ENCODE measurements around the gene ZACN.

The ZACN gene

GRCh38 chr17:76080768-76081287, 1.8 kb downstream of the ZACN start:
- no peak overlapping the region for H3K27ac ChIP-seq
- no peak for DNase-seq (ENCODE audit: low read depth, low spot score)

GRCh38 chr17:76081295-76082210, 2.6 kb downstream of the ZACN start:
- no peak for DNase-seq (ENCODE audit: low read depth, low spot score)

GRCh38 chr17:76082326-76083251, 3.6 kb downstream of the ZACN start:
- no peak overlapping the region for H3K27ac ChIP-seq
- DNase-seq (ENCODE audit: low read depth, low spot score), result no peak

More at GRCh38 chr17:76081295-76082210, 2.6 kb downstream of the ZACN start:
- H3K27ac ChIP-seq, result no peak overlapping the region

DNA sequence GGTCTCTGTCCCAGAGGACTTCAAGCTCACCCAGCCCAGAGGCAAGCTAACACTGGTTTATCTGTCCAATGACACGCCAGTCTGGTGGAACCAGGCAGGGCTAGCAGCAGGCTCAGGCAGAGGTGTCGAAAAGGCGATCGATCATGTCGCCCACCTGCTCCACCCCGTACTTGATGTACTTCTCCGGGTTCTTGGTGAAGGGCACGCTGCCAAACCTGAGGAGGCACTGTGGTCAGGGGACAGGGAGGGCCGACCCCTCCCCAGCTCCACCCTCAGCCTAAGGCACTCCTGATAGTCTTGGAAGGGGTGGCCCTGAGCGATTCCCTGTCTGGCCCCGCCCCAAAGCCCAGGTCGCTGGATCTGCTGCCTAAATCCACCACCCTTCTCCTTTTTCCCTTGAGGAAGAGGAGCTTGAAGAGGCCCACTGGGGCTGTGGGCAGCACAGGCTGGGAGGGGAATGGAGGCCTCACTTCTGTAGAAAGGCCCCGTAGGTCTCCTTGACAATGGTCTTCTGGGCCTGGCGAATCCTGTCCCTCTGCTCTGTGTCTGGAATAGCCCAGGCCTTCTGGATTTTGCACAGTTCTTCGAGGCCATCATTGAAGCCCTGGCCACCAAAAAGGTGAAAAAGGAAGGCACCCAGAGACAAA, 4.7 kb downstream of the ZACN start:
- DNase-seq (ENCODE audit: low read depth, low spot score), result no peak
- H3K27ac ChIP-seq, result no peak overlapping the region

DNA sequence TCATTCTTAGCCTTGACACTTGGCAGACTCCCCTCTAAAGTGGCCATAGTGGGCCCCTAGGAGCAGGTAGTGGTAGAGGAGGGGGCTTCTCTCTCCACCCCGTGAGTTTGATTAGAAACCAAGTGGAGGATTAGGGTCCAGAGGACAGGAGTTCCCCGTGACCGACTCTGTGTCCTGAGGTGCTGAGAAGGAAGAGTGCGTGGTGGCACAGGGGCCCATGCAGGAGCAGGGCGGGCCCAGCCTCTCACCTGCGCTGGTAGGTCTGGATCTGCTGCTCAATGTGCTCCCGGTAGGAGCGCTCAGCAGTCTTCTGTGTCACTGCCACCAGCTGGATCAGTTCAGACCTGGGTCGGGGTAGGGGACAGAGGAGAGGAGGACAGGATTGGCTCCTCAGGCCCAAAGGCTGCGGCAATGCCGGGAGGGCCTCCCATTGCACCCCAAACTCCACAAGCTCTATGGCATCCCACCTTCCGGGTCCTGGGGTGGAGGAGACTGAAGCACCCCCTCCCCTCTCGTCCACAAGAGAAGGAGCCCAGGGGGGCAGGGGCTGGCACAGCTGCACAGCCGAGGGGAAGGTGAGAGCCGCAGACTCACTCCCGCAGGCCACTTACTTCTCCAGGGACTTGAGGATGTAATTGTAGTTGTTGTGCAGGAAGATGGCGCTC, 6.2 kb downstream of the ZACN start:
- no peak overlapping the region for H3K27ac ChIP-seq
- no peak for DNase-seq (ENCODE audit: low read depth, low spot score)

DNA sequence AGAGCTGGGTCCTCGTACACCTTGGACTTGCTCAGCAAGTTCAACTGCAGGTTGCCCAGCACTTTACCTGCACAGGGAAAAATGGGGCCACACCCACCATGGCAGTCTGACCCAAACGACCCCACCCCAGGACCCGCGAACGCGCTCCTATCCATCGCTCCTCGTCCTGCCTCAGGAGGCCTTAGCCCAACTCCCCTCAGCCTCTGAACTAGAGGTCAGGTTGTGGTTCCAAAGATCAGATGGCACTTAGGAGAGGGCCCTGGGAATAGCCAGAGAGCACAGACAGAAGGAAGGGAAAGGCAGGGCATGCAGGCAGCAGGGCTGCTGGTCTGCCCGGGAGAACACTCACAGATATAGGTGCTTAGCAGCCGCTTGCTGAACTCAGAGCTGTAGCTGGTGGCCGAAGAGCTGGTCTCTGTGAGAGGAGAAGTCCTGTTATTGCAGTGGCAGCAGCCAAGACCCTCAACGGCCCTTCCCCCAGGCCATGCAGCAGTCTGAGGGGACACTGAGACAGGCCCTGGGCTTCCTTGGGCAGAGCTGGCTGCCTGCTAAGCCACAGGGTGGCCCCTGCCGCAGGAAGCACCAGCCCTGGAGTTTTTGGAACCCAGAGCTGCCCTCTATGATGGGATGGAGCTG, 6.9 kb downstream of the ZACN start:
- no peak overlapping the region for H3K27ac ChIP-seq
- no peak for DNase-seq (ENCODE audit: low read depth, low spot score)

GRCh38 chr17:76086384-76086783, 7.4 kb downstream of the ZACN start:
- H3K27ac ChIP-seq, result no peak overlapping the region
- no peak for DNase-seq (ENCODE audit: low read depth, low spot score)

GRCh38 chr17:76087531-76087930, 8.5 kb downstream of the ZACN start:
- no peak overlapping the region for H3K27ac ChIP-seq
- DNase-seq (ENCODE audit: low read depth, low spot score), result no peak

GRCh38 chr17:76088041-76088867, 9.3 kb downstream of the ZACN start:
- DNase-seq (ENCODE audit: low read depth, low spot score), result no peak
- no peak overlapping the region for H3K27ac ChIP-seq

DNA sequence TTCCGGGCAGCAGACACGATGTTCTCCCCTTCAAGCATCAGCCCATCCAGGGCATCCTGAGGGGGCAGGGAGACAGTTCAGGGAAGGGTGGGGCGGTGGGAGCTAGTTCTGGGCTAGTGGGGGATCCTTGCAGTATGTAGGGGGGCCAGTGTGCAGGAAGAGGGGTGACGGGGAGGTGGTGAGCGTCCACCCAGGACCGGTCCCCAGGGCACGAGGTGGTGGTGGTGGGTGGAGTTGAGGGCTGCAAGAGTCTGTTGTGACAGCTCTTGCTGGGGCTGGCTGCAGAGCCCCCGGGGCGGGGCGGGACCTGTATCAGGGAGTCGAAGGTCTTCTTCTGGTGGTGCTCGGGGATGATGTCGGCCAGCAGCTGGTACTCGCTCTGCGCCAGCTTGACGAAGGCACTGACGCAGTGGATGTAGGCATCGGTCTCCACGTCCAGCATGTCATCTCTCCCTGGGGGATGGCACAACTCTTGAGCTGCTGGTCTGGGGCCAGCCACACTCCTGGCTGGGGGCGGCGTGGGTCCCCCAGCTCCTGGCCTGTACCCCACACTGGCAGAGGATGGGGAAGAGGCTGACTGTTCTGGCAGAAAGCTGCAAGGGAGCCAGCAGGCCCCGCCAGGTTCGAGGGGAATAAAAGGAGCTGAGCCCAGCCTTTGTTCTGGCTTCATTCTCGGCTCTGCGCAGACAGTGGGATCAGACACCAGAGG, 10.0 kb downstream of the ZACN start:
- no peak overlapping the region for H3K27ac ChIP-seq
- DNase-seq (ENCODE audit: low read depth, low spot score), result no peak

GRCh38 chr17:76089680-76090516, 10.9 kb downstream of the ZACN start:
- no peak for DNase-seq (ENCODE audit: low read depth, low spot score)
- H3K27ac ChIP-seq, result no peak overlapping the region

GRCh38 chr17:76090517-76091129, 11.6 kb downstream of the ZACN start:
- DNase-seq (ENCODE audit: low read depth, low spot score), result no peak
- H3K27ac ChIP-seq, result no peak overlapping the region

- no peak for DNase-seq (ENCODE audit: low read depth, low spot score)
- H3K27ac ChIP-seq, result no peak overlapping the region
These were observed 12.7 kb downstream of the ZACN start for GRCh38 chr17:76091526-76092286.

DNA sequence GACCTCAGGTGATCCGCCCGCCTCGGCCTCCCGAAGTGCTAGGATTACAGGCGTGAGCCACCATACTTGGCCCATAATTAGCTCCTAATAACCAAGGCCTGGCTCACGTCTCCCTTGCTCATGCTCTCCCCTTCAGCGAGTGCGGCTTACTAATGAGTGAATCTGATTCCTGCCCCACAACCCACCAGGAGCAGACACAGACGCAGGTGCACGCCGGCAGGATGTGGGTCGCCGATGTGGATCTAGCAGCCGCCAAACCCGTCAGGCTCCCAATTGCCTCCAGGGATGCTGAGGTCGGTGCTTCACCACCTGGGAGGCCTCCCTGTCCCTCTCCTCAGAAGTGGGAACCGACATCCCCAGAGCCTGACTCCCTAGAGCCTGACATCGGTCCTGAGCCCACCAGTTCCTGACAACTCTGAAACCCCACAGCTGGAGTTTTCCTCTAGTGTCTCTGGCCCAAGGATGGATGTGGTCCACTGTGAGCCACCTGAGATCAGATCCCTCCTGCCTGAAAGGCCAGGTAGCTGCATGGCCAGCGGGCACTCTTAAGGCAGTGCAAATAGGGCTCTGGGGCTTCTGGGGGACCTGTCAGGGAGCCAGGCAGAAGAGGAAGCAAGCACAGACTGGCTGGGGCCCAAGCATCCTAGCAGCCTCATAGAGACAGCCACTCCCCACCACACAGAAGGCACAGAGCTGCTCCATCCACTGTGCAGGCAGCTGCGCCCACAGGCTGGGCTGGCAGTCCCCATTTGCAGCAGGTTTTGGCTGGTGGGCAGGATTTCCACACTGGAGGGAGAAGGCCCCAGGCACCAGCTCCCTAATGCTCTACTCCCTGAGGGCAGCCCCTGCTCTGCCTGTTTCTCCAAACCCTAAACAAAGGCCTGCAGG, 13.8 kb downstream of the ZACN start:
- DNase-seq (ENCODE audit: low read depth, low spot score), result no peak
- no peak overlapping the region for H3K27ac ChIP-seq

DNA sequence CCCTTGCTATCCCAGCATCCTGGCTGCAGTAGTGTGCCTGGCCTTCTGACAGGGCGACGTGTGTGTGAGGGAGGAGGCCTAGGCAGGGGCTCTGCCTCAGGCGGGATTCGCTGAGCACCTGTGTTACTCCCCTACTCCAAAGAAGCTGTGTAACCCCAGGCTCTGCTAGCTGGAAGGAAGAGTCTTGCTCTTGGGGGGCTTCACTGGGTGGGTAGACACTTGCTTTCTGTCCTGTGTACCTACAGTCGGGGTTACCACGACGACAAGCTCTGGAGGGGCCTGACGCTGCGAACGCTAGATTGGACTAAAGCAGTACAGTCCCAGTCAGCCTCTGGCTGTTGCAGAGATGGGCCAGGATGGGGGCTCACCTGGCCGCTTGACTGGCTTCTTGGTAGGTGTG, 15.1 kb downstream of the ZACN start:
- H3K27ac ChIP-seq, result no peak overlapping the region
- DNase-seq (ENCODE audit: low read depth, low spot score), result no peak

Data from epithelial cell of prostate (primary cell).